Measurements from ENCODE around the gene MAP2K4.

The MAP2K4 gene

GRCh38 chr17:12064395-12064794 lies 43.7 kb downstream of the MAP2K4 start:
- TF ChIP-seq CTCF (IDR thresholded peaks at IDR 0.05; ENCODE audit: control insufficient read depth, extremely low read depth, insufficient read depth): no peak
- H3K4me3 ChIP-seq (ENCODE audit: low read depth, low read length): no peak overlapping the region
- DNase-seq (ENCODE audit: low read depth): no peak

- no peak for TF ChIP-seq CTCF (IDR thresholded peaks at IDR 0.05; ENCODE audit: control insufficient read depth, extremely low read depth, insufficient read depth)
- no peak overlapping the region for H3K4me3 ChIP-seq (ENCODE audit: low read depth, low read length)
- no peak for DNase-seq (ENCODE audit: low read depth)
Measured at GRCh38 chr17:12067485-12067884, 46.8 kb downstream of the MAP2K4 start.

GRCh38 chr17:12068946-12069345 lies 48.3 kb downstream of the MAP2K4 start:
- DNase-seq (ENCODE audit: low read depth): no peak
- no peak overlapping the region for H3K4me3 ChIP-seq (ENCODE audit: low read depth, low read length)
- no peak for TF ChIP-seq CTCF (IDR thresholded peaks at IDR 0.05; ENCODE audit: control insufficient read depth, extremely low read depth, insufficient read depth)

- DNase-seq (ENCODE audit: low read depth): no peak
- no peak overlapping the region for H3K4me3 ChIP-seq (ENCODE audit: low read depth, low read length)
- no peak for TF ChIP-seq CTCF (IDR thresholded peaks at IDR 0.05; ENCODE audit: control insufficient read depth, extremely low read depth, insufficient read depth)
Measured at GRCh38 chr17:12070561-12070960, 49.9 kb downstream of the MAP2K4 start.

- no peak overlapping the region for H3K4me3 ChIP-seq (ENCODE audit: low read depth, low read length)
- no peak for DNase-seq (ENCODE audit: low read depth)
- no peak for TF ChIP-seq CTCF (IDR thresholded peaks at IDR 0.05; ENCODE audit: control insufficient read depth, extremely low read depth, insufficient read depth)
Measured at GRCh38 chr17:12074346-12074745, 53.7 kb downstream of the MAP2K4 start.

- DNase-seq (ENCODE audit: low read depth): no peak
- TF ChIP-seq CTCF (IDR thresholded peaks at IDR 0.05; ENCODE audit: control insufficient read depth, extremely low read depth, insufficient read depth): no peak
- H3K4me3 ChIP-seq (ENCODE audit: low read depth, low read length): no peak overlapping the region
Measured at GRCh38 chr17:12077773-12078172, 57.1 kb downstream of the MAP2K4 start.

GRCh38 chr17:12078791-12079190 lies 58.1 kb downstream of the MAP2K4 start:
- no peak for TF ChIP-seq CTCF (IDR thresholded peaks at IDR 0.05; ENCODE audit: control insufficient read depth, extremely low read depth, insufficient read depth)
- no peak overlapping the region for H3K4me3 ChIP-seq (ENCODE audit: low read depth, low read length)
- DNase-seq (ENCODE audit: low read depth): no peak

Measured in LNCaP clone FGC (cell line).